Gastrocnemius medialis (tissue), 4 donors: Measurements from ENCODE around the gene ATP10A. TPM values are rescaled to one million over a fixed set of nuclear protein-coding genes. Genes with fewer than 3 reads are reported as not detected.

Experiments
- ATAC-seq, 2 donors: fragments of 150-250 bp; one replicate each; pipeline ENCODE4 v1.9.1; 2016
- DNase-seq, 2 donors: peaks; one replicate each; pipeline ENCODE4 v3.0.0-alpha.2; 2019
- H3K27ac ChIP-seq, 4 donors: fragments of 200-600 bp; sonication (generic); 1 replicate in 1 of 4; 2 replicates in 3 of 4; pipeline ENCODE4 v1.5.1; 2016 to 2018; ENCODE audit warnings: mild to moderate bottlenecking in 2 of 4, moderate library complexity in 1 of 4
- H3K27me3 ChIP-seq, 3 donors: fragments of 200-600 bp; sonication (generic) in 2 of 3; 1 replicate in 1 of 3; 2 replicates in 2 of 3; pipeline versions ENCODE4 v1.5.1 to v1.6.0; 2016 to 2019; ENCODE audit warnings: mild to moderate bottlenecking in 1 of 3, moderate library complexity in 1 of 3
- H3K36me3 ChIP-seq, 2 donors: fragments of 200-600 bp; sonication (generic) in 1 of 2; one replicate each; pipeline ENCODE4 v1.5.1; 2017 to 2018
- H3K4me1 ChIP-seq, 2 donors: fragments of 200-600 bp; sonication (generic) in 1 of 2; one replicate each; pipeline ENCODE4 v1.5.1; 2016 to 2017; ENCODE audit warnings: mild to moderate bottlenecking in 2 of 2
- H3K4me3 ChIP-seq, 4 donors: fragments of 200-600 bp; sonication (generic) in 3 of 4; 1 replicate in 1 of 4; 2 replicates in 3 of 4; pipeline ENCODE4 v1.5.1; 2016 to 2019; ENCODE audit warnings: mild to moderate bottlenecking in 2 of 4
- H3K9me3 ChIP-seq, 3 donors: fragments of 200-600 bp; sonication (generic) in 2 of 3; 1 replicate in 1 of 3; 2 replicates in 2 of 3; pipeline ENCODE4 v1.5.1; 2016 to 2019
- CTCF ChIP-seq, 5 experiments: fragments of 450-650 bp in 3 of 5; fragments of 200-600 bp in 2 of 5; sonication (generic) in 2 of 5; IDR thresholded peaks in 4 of 5; conservative IDR thresholded peaks in 1 of 5; 1 replicate in 4 of 5; 2 replicates in 1 of 5; pipeline ENCODE4 v1.5.1; 2016 to 2019; ENCODE audit warnings: antibody characterized with exemption in 5 of 5, mild to moderate bottlenecking in 3 of 5, moderate library complexity in 3 of 5
- POLR2A ChIP-seq, 2 donors: fragments of 450-650 bp; IDR thresholded peaks; one replicate each; pipeline ENCODE4 v1.6.1; 2017; ENCODE audit warnings: antibody characterized with exemption in 2 of 2, mild to moderate bottlenecking in 2 of 2, moderate library complexity in 2 of 2
- in situ Hi-C, 4 donors: fragments of 200-750 bp; cut with MboI; loops; one replicate each; pipeline versions ENCODE4 v1.15.0 to v1.8.0; 2017; ENCODE audit warnings: low sequenced_read_pairs in 4 of 4
- intact Hi-C: fragments of 100-400 bp; cut with DNase I; formaldehyde crosslinking; loops from one replicate; pipeline ENCODE4 v1.15.1; 2023; ENCODE audit warnings: low total_unique reads
- total RNA-seq, 4 donors: library from RNA; depleted of rRNA; stranded (reverse); fragments of >200 nt; gene quantifications; one replicate each; pipeline versions ENCODE4 v1.1.0 to v1.2.3, GENCODE V29; 2016

The ATP10A gene
- total RNA-seq, 4 donors from 2014 or later = 0.36 to 0.56 (median 0.47) TPM

GRCh38 chr15:25717127-25717456 lies 146.0 kb downstream of the ATP10A start:
- no peak for ATAC-seq
- in situ Hi-C loops (loop anchor here in 1 of 4 donors (25.0 kb wide), 1 partner anchor 205 kb away; no protein-coding TSS in a partner anchor), intact Hi-C loops (no loop called here)
- TF ChIP-seq CTCF (IDR thresholded peaks at IDR 0.05 in 4 of 5, conservative IDR thresholded peaks at IDR 0.05 in 1 of 5) (no peak), POLR2A (IDR thresholded peaks at IDR 0.05) (no peak)
- Histone ChIP-seq H3K27ac (no peak overlapping the region), H3K4me3 (no peak overlapping the region), H3K4me1 (no peaks in the 10 kb centered on the region), H3K36me3 (no peaks in the 10 kb centered on the region), H3K27me3 (no peaks in the 10 kb centered on the region), H3K9me3 (no peaks in the 10 kb centered on the region)
- DNase-seq = no peak

GRCh38 chr15:25716414-25717126 lies 146.6 kb downstream of the ATP10A start:
- no peaks in the 10 kb centered on the region for H3K36me3 ChIP-seq
- ATAC-seq (no peak), DNase-seq (no peak)
- no peak overlapping the region for H3K4me3 ChIP-seq
- no peak overlapping the region for H3K27ac ChIP-seq
- H3K27me3 ChIP-seq = no peaks in the 10 kb centered on the region
- in situ Hi-C loops = loop anchor here in 1 of 4 donors (25.0 kb wide), 1 partner anchor 204 kb away; no protein-coding TSS in a partner anchor
- intact Hi-C loops = no loop called here
- TF ChIP-seq POLR2A (IDR thresholded peaks at IDR 0.05) = no peak
- no peak for TF ChIP-seq CTCF (IDR thresholded peaks at IDR 0.05 in 4 of 5, conservative IDR thresholded peaks at IDR 0.05 in 1 of 5)
- H3K4me1 ChIP-seq = no peaks in the 10 kb centered on the region
- no peaks in the 10 kb centered on the region for H3K9me3 ChIP-seq

GRCh38 chr15:25715536-25716413 lies 147.4 kb downstream of the ATP10A start:
- intact Hi-C loops = no loop called here
- Histone ChIP-seq H3K27ac (no peak overlapping the region), H3K4me1 (no peaks in the 10 kb centered on the region), H3K9me3 (no peaks in the 10 kb centered on the region), H3K36me3 (no peaks in the 10 kb centered on the region), H3K4me3 (no peak overlapping the region), H3K27me3 (no peaks in the 10 kb centered on the region)
- TF ChIP-seq CTCF (IDR thresholded peaks at IDR 0.05 in 4 of 5, conservative IDR thresholded peaks at IDR 0.05 in 1 of 5) (no peak), POLR2A (IDR thresholded peaks at IDR 0.05) (no peak)
- in situ Hi-C loops = loop anchor here in 1 of 4 donors (25.0 kb wide), 1 partner anchor 203 kb away; no protein-coding TSS in a partner anchor
- no peak for DNase-seq
- no peak for ATAC-seq

GRCh38 chr15:25714538-25714840 lies 148.6 kb downstream of the ATP10A start:
- no peak overlapping the region for H3K27ac ChIP-seq
- intact Hi-C loops (no loop called here), in situ Hi-C loops (loop anchor here in 1 of 4 donors (25.0 kb wide), 1 partner anchor 202 kb away; no protein-coding TSS in a partner anchor)
- H3K27me3 ChIP-seq = no peaks in the 10 kb centered on the region
- ATAC-seq (no peak), DNase-seq (no peak)
- no peak for TF ChIP-seq CTCF (IDR thresholded peaks at IDR 0.05 in 4 of 5, conservative IDR thresholded peaks at IDR 0.05 in 1 of 5)
- TF ChIP-seq POLR2A (IDR thresholded peaks at IDR 0.05) = no peak
- no peaks in the 10 kb centered on the region for H3K4me1 ChIP-seq
- no peaks in the 10 kb centered on the region for H3K9me3 ChIP-seq
- no peak overlapping the region for H3K4me3 ChIP-seq
- H3K36me3 ChIP-seq = no peaks in the 10 kb centered on the region
